ENCODE data around the gene RPL19. TPM values are rescaled to one million over a fixed set of nuclear protein-coding genes. Genes with fewer than 3 reads are reported as not detected.

The RPL19 gene
- total RNA-seq, 1 donor from 2014 or later, result 1,451 TPM

GRCh38 chr17:39222151-39222550 lies 22.1 kb downstream of the RPL19 start:
- Mint-ChIP-seq H3K4me3 (ENCODE audit: unreplicated experiment) (no peak overlapping the region), H3K27ac (ENCODE audit: unreplicated experiment) (no peak overlapping the region), H3K4me1 (ENCODE audit: low read depth, unreplicated experiment) (peaks cover 2% of the 10 kb centered on the region), H3K27me3 (ENCODE audit: low read depth, unreplicated experiment) (peaks cover 51% of the 10 kb centered on the region), H3K9me3 (ENCODE audit: unreplicated experiment) (no peaks in the 10 kb centered on the region), H3K36me3 (ENCODE audit: low read depth, unreplicated experiment) (no peaks in the 10 kb centered on the region)
- Histone ChIP-seq H3K27me3 (ENCODE audit: insufficient read depth, low read length) (peaks cover 35% of the 10 kb centered on the region), H3K4me1 (ENCODE audit: insufficient read depth, low read length) (peaks cover 6% of the 10 kb centered on the region), H3K9ac (ENCODE audit: low read length) (no peak overlapping the region), H3K27ac (ENCODE audit: low read depth, low read length) (no peak overlapping the region), H2AFZ (ENCODE audit: low read depth, low read length) (no peak overlapping the region), H3K4me2 (ENCODE audit: low read length) (no peak overlapping the region), H3K9me3 (ENCODE audit: insufficient read depth, low read depth, low read length) (no peaks in the 10 kb centered on the region), H3K79me2 (ENCODE audit: insufficient read depth, low read length) (no peaks in the 10 kb centered on the region), H3K36me3 (ENCODE audit: insufficient read depth, low read length) (no peaks in the 10 kb centered on the region), H4K20me1 (ENCODE audit: insufficient read depth, low read length) (no peaks in the 10 kb centered on the region), H3K4me3 (ENCODE audit: insufficient read depth, low read depth, low read length) (no peak overlapping the region)
- no peak for DNase-seq (ENCODE audit: low read depth)
- FAIRE-seq, result no peak
- TF ChIP-seq EZH2 (IDR thresholded peaks at IDR 0.05; ENCODE audit: insufficient read depth, low read length) (no peak), CTCF (IDR thresholded peaks at IDR 0.05; ENCODE audit: insufficient read depth, low read depth, low read length) (no peak)

- Mint-ChIP-seq H3K27me3 (ENCODE audit: low read depth, unreplicated experiment) (peaks cover 44% of the 10 kb centered on the region), H3K4me3 (ENCODE audit: unreplicated experiment) (no peak overlapping the region)
- peaks cover 33% of the 10 kb centered on the region for H3K27me3 ChIP-seq (ENCODE audit: insufficient read depth, low read length)
Measured at GRCh38 chr17:39222866-39223834, 23.1 kb downstream of the RPL19 start.

More at GRCh38 chr17:39222866-39223834, 23.1 kb downstream of the RPL19 start:
- Mint-ChIP-seq H3K27ac (ENCODE audit: unreplicated experiment) (no peak overlapping the region), H3K4me1 (ENCODE audit: low read depth, unreplicated experiment) (peaks cover 2% of the 10 kb centered on the region), H3K36me3 (ENCODE audit: low read depth, unreplicated experiment) (no peaks in the 10 kb centered on the region), H3K9me3 (ENCODE audit: unreplicated experiment) (no peaks in the 10 kb centered on the region)
- DNase-seq (ENCODE audit: low read depth) (no peak), FAIRE-seq (no peak)
- Histone ChIP-seq H3K9me3 (ENCODE audit: insufficient read depth, low read depth, low read length) (no peaks in the 10 kb centered on the region), H3K36me3 (ENCODE audit: insufficient read depth, low read length) (no peaks in the 10 kb centered on the region), H3K9ac (ENCODE audit: low read length) (no peak overlapping the region), H4K20me1 (ENCODE audit: insufficient read depth, low read length) (no peaks in the 10 kb centered on the region), H3K4me2 (ENCODE audit: low read length) (no peak overlapping the region), H3K4me3 (ENCODE audit: insufficient read depth, low read depth, low read length) (no peak overlapping the region), H3K79me2 (ENCODE audit: insufficient read depth, low read length) (no peaks in the 10 kb centered on the region), H3K27ac (ENCODE audit: low read depth, low read length) (no peak overlapping the region), H3K4me1 (ENCODE audit: insufficient read depth, low read length) (peaks cover 6% of the 10 kb centered on the region), H2AFZ (ENCODE audit: low read depth, low read length) (no peak overlapping the region)
- no peak for TF ChIP-seq EZH2 (IDR thresholded peaks at IDR 0.05; ENCODE audit: insufficient read depth, low read length)
- no peak for TF ChIP-seq CTCF (IDR thresholded peaks at IDR 0.05; ENCODE audit: insufficient read depth, low read depth, low read length)
